HG02763 (cell line): ENCODE results near the gene DUSP6.

Source experiments
- ATAC-seq: cut with Tn5 transposase; IDR thresholded peaks from one replicate; pipeline ENCODE4 v1.9.1; 2021; ENCODE audit warnings: mild to moderate bottlenecking, moderate library complexity; ENCODE audit not compliant: unreplicated experiment

DUSP6 gene

DNA sequence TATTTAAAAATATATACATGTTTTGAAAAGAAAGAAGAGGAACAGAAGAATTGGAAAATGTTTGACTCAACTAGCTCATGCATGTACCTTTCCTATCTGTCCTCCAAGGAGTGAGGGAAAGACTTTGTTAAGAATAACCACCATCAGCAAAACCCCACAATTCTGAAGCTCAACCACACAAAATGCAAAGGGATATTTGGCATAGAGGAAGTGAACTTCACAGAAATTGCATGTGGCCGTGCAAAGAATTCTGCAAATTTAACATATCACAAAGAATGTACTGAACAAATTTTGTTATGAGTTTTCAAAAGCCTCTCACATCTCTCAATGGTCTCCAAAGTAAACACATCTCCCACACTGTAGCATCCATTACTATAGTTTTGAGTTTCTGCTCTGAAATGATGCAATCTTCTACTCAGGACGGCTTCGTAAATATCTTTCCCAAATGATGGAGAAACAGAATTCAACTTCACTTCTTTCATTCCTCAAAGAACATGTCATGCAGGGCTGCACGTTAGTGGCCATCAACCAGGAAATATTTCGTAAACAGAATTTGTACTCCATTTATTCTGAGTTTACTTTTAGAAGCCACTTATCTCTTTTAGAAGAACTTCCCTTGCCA lies 17.6 kb downstream of the DUSP6 start:
- ATAC-seq = no peak

DNA sequence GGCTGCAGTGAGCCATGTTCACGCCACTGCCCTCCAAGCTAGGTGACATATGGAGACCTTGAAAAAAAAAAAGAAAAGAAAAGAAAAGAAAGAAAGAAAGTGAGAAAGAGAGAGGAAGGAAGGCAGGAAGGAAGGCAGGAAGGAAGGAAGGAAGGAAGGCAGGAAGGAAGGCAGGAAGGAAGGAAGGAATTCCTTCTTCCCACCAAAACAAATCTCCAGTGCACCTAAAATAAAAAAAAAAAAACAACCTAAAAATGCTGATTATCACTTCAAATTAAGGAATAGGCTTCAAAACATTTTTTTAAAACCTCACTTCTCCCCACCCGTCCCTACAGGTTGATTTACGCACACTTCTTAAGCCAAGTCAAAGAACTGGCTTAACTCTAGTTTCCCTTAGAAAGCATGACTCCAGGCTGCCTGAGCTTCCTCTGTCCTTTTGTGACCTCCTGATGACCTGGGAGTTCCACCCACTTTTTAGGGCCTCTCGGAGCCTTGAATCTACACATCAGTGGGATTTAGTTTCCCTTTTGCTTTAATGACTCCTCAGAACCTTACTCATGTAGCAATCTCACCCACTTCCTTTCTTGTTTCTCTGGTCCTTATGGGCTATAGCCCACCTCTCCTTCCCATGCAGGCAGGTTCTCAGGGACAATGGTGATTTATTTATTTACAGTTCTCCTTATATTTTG lies 18.6 kb downstream of the DUSP6 start:
- peak; percentile 63 for ATAC-seq

DNA sequence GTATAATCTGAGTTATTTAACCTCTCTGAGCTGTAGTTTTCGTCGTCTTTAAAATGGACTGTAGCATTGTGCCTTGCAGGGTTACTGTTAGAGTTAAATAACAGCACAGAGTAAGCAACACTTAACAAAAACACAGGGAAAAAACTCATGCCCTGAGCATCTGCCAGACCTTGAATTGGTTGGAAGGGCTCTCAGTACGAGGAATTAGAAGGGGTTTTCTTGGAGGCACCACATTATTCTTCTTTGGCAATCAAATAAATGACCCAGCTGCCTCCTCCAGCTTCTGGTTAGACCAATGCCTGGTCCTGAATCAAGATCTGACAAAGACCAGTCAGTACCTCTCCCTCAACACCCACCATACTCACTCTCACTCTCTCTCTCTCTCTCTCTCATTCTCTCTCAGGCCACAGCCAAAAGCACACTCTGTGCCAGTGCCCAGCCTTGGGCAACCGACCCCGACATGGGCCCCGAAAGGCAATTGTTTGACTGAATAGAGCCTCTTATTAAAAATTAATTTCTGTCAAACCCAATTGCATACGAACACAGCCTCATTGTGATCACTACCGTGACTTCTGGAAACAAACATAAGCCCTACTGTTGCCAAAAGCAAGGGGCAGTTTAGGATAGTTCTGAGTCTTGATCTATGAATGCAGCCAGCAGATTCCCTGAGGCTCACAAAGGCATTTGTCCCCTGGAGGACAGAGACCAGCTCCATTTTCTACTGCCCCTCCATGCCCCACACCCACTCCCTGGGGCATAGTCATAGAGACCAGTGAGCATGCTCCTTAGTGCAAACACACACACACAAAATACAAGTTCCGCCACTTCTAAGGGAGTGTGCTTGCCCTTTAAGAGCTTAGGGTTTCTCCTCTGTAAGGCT lies 23.9 kb downstream of the DUSP6 start:
- no peak for ATAC-seq

DNA sequence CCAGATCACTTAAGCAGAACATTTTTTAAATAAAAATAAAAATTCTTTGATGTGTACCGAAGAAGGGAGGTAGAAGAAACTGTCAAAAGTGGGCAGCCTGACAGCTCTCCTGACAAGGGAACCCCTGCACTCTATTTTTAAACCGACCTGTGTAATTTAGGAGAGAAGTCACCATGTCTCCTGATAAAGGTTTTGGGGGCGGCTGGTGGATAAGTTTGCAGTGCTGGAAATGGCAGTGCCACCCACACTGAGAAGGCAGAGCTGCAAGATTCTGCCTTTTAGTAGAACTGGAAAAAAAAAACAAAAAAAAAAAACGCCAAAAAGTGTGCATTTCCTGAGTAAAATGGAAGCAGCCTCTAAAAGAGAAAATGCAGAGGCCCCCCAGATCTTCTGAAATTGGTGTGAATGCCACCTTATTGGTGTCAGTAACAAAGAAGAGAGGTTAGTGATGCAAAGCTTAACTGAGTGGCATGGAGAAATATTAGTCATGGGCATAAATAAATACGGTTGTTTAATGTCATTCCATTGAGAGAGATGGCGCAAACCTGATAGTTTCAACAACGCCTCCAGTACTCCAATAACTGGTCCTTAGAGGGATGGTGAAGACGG lies 24.7 kb downstream of the DUSP6 start:
- ATAC-seq = no peak

DNA sequence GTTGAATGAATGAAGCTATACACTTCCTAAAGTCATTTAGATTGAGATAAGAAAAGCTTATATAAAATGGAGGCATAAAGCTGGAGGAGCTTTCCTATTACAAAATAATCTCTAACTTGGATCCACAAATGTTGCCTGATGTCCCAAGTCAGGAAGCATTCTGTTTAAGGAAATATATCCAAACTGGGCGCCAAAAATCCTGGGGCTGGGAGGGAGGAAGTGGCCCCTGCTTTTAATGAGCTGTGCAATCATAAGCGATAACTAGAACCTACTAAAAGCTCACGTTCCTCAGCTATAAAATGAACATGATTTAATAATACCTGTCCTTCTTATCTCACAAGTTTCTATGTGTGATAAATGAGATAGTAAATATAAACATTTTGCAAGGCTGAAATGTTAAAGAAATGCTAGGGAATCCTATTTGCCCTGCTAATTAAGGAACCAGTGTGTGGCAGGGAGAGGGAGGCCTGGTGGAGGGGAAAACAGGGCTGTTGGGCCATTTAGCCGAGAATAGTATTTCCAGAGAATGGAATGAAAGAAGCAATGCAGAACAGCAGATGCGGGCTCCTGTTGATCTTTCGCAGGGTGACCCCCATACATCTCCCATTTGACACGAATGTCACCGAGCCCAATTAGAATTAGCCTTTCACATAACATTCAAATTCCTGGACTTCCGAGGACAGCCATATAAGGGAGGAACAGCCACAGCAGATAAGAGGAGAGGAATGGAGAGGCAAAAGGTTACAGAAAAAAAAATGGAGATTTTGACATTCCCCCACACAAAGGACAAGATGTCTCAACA lies 25.9 kb downstream of the DUSP6 start:
- no peak for ATAC-seq

DNA sequence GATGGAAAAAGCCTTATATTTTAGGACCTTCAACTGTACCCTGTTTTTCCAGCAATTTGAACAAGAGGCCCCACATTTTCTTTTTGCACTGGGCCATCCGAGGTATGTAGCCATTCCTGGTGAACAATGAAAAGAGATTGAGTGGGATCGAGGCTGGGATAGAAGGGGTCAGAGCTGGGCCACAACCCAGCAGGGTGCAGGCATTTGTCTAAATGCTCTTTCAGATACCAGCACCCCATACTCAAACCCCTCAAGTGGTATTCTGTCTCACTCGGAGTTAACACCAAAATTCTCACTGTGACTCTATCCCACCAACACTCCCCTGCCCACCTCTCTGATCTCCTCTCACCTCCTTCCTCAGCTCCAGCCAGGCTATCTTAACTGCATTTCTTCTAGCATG lies 26.8 kb downstream of the DUSP6 start:
- no peak for ATAC-seq

DNA sequence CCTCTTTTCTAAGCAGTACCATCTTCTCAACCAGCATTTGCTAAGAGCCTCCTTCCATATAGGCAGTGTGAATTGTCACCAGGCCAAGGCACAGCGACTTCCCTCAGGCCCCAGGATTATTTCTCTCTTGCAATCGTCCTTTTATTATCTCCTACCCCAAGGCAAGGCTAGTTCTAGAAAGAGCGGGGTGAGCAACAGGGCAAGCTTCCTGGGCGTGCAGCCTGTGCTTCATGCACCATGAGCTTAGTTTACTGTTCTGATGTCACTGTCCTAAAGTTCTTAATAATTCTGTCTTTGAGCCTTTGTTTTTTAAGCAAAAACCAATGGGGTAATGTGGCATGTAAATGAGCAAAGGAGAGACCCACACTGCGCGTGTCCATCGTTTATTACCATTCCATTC lies 27.9 kb downstream of the DUSP6 start:
- ATAC-seq = no peak

DNA sequence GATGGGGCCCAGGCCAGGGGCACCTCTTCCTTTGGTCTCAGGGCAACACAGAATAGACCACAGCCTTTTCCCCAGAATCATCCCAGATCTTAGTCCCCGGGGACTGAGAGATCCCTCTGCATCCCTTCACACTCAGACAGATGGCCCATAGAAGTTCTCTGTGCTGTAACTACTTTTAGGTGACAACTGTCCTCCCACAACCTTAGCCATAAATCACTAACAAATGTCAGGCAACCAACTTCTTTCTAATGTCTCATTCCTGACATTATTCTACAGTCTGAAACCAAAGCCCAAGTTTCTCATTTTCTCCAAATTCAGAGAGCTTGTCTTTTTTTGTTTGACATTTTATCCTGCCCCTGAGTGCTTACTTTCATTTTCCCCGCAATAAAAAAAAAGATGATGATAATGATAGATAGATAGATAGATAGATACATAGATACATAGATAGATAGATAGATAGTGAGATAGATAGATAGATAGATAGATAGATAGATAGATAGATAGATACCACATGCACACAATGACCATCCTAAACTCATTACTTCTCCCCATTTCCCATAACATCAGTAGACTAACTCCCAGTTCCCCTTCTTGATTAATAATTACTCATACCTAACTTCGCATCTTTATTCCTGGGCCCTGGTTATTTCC lies 28.6 kb downstream of the DUSP6 start:
- no peak for ATAC-seq

DNA sequence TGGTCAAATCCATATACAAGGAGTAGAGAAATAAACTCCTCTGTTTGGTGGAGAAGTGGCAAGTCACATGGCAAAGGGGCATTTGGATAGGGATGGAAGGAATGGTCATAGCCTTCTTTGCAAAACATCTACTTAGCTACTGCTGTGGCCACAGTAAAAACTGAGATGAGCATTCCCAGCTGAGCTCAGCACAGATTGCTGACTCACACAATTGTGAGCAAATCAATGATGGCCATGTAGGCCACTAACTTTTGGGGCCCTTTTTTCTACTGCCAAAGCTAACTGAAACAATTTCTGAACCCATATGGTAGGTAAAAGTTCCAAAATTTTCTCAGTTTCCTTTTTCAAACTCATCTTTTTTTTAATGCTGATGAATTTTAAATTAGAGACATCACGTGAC lies 31.6 kb downstream of the DUSP6 start:
- ATAC-seq = no peak

DNA sequence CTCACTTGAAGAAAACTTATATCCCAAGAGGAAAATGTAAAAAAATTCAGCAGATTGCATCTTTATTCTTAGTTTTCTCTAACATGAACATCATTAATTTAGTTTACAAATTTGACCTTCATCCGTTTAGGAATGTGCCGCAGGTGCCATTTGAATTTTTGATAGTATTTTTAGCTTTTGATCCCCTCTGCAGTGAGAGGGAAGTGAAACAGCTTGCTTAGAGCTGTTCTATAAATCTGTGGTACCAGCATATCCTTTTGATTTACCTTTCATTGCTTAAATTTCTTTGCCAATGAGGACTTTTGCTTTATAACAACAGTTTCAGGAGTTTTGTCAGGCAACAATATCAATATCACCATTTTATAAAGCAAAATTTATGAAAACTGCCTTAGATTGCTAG lies 32.7 kb downstream of the DUSP6 start:
- ATAC-seq = no peak

DNA sequence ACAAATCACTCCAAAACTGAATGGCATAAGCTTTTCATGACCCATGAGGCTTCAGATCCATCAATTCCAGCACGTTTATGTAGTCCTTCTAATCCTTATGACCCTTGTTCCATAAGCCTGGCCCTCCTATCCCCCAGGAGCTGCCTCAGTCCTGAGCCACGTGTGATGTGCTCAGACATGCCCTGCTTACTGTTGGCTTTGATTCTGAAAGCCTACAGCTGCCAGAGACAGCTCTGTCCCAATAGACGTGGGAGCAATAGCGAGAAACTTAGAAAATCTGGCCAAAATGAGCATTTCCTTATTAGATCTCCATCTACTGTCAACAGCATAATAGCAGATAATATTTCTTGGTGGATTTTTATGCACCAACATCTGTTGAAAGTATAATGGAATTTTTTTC lies 33.2 kb downstream of the DUSP6 start:
- ATAC-seq = no peak

DNA sequence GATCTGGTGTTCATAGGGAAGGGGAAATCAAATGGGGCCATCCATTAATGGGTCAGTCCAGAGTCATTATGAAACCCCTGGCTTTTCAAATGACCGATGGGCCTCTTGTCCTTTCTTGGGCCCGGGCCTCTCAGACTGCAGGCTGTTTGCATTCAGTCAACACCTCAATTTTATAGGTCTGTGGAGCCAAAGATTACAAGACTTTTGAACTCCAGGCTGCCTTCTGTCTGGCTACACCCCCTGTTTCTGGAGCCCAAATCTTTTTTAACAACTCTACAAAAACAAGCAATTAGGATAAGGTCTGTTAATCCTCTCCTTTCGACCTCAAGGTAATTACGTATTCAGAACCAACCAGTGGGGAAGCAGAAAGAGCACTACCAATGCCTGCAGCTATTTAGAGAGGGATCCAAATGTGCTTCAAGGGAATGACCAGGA lies 35.6 kb downstream of the DUSP6 start:
- no peak for ATAC-seq

DNA sequence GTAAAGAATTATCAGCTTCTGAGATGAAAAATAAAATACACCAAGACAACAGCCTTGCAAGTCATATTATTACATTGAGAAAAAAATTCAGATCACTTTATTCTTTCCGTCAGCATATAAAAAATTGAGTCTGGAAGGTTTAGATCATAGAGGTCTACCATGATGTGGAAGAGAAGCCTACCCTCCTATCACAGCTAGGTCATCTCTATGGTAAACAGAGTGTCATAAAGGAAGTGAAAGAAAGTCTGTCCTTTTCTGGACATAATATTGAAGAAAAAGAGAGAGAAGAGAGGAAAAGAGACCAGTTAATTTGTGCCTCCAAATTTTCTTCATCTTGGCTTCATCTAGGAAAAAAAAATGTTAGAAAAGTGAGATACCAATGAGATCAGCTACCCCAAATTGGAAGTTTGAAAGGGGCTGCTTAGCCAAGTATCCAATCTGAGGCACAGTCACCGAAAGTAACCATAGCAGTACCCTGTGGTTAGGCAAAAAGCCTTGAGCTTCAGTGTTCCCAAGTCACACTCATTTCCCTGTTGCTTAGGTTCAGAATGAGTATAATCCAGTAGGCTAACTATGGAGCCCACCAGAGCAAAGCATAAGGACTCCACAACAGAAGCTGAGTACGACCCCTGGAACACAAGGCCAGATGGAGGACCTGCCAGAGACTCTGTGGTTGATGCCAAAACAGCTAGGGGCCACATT lies 38.1 kb downstream of the DUSP6 start:
- ATAC-seq = no peak

DNA sequence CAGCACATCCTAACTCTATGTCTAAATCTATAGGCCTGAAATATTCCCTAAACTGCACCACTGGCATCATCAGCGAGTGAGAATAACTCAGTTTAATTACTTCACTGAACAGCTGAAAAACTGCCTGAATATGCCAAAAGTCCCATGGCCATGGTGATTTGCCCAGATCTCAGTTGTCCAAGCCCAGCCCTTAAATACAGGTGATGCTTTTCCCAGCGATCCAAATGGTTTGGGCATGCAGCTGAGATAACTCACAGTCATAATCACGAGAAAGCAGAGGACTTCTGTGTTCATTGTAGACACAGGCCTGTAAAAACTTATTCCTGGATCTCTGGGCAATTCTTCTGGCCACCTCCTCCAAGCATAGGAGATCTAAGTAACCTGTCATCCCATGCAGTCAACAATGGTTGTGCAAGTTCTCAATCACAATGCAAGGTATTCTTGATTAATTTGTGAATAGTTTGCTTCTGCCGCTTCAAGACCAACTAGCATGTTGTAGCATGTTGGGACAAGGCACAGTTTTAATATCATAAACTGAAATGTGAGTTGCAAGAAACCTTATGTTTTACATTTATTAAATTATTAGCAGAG lies 40.5 kb downstream of the DUSP6 start:
- no peak for ATAC-seq

DNA sequence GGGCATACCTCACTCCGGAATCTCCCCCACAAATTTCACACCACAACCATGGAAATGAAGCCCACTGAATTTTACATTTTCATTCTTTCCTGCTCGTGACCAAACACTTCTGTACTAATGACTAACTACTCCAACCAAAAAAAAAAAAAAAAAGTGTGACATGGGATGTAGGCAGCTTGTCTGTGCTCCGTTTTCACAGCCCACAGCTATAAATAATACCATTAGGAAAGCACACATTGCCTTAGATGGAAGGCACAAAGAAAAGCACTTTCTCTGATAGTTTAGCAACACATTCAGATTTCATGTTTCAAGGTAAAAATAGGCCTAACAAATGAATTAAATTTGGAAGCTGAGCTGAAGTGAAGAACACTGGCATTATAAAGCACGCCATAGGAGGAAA lies 42.5 kb downstream of the DUSP6 start:
- no peak for ATAC-seq

DNA sequence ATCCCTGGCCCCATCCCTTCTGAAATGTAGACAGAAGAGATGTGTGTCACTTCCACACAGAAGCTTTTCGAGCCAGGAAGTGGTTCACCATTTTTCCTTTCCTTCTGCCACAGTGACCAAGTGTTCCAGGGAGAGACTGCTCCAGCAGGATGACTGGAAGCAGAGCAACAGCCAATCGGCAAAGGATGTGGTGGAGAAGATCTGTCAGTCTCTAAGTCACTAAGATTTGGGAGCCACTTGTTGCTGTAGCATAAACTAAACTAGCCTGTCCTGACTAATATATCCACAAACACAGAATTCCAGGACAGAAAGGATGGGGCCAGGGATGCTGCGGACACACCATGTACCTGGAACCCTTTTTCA lies 42.9 kb downstream of the DUSP6 start:
- ATAC-seq = no peak

DNA sequence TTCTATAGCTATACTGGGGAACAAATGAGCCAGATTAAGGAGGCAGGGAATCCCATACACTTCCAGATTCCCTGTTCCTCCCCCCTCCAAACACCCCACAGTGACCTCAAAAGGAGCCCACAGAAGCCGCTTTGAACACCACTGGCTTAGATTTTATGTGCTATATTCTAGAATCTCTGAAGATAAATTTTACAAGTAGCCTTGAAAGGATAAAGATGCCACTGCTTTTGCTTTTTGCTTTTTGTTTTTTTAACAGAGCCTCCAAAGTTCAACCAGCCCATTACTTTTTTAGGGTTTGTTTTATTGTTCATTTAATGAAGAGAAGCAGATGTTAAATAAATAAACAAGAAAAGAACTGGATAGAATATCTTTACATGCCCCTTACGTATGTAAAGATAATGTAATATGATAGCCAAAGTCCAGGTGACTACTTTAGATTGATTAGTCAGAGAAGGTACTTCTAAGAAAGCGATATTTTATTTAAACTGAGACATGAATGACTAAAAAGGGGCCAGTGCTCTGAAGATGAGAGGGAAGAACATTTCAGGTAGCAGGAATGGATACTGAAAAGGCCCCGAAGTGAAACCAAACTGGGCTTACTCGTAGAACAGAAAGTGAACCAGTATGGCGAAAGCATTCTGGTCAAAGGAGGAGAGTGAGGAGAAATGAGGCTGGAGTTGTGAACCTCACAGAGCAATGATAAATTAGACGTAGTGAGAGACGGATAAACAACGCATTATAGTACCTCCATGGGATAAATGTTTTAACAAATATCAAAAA lies 44.6 kb downstream of the DUSP6 start:
- no peak for ATAC-seq

DNA sequence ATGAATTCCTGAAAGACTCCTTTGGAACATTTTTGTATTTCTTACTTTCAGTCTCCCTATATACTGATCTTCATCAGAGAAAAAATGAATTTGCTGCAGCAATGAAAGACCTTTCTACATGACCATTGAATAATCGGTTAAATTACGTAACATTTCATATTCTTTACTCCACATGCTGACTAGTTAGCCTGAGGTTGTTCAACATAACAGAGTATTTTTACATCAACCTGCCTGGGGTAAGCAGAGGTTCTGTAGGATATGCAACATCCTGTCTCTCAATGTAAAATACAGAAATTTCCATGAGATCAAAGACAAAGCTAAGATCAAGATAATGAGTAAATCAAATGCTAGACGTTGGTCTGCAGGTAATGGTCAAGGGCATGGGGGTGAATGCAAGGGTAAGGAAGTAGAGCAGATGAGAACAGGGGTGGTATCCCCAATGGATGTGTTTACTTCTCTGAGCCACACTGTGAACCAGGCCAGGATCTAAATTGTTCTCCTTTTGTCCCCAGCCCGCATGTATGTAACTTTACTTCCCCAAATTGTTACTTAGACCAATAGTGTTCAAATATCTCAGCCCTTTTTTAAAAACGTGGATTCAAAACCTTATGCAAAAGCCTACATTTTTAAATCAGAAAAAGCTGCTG lies 45.4 kb downstream of the DUSP6 start:
- no peak for ATAC-seq
